ENCODE measurements around the gene SPTB.

DNA sequence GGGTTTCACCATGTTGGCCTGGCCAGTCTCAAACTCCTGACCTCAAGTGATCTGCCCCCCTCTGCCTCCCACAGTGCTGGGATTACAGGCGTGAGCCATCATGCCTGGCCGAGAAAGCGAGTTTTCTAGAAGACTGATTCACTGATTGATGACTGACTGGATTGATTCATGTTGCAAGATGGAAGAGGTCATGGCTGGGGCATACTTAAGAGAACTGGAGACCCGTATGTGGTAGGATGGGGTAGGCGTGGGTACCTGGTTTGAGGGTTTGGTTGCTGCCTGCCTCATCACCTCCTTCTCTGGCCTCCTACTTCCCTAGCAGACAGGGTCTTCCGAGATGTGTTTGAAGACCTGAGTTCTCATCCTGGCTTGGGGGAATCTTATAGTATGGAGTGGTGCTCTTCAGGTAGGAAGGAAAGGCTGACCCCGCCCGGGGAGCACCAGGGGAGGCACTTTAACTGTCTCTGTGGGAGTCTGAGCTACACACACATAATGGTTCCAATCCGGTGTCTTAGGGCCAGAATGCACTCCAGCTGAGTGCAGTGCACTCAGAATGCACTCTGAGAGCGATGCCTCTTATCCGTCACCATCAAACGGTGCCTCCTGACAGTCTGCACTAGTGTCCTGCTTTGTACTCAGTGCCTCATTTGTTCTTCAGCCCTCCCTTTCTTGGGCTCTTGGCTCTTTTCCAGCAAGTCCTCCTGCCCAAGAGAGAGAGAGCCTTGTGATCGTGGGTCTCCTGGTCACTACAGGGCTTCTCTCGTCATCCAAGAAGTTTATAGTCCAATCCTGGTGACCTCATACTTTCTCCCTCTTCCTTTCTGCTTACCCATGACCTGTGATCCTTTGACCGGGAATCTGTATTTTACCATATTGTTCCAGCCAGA lies 155.8 kb downstream of the SPTB start:
- TF ChIP-seq, protein P1, sequence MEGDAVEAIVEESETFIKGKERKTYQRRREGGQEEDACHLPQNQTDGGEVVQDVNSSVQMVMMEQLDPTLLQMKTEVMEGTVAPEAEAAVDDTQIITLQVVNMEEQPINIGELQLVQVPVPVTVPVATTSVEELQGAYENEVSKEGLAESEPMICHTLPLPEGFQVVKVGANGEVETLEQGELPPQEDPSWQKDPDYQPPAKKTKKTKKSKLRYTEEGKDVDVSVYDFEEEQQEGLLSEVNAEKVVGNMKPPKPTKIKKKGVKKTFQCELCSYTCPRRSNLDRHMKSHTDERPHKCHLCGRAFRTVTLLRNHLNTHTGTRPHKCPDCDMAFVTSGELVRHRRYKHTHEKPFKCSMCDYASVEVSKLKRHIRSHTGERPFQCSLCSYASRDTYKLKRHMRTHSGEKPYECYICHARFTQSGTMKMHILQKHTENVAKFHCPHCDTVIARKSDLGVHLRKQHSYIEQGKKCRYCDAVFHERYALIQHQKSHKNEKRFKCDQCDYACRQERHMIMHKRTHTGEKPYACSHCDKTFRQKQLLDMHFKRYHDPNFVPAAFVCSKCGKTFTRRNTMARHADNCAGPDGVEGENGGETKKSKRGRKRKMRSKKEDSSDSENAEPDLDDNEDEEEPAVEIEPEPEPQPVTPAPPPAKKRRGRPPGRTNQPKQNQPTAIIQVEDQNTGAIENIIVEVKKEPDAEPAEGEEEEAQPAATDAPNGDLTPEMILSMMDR (IDR thresholded peaks at IDR 0.05 in 8 of 11, conservative IDR thresholded peaks at IDR 0.05 in 3 of 11) = no peak
- peak in 1 of 3 donors; percentile 26 for TF ChIP-seq POLR2AphosphoS5 (IDR thresholded peaks at IDR 0.05)
